ENCODE measurements around the gene AGPAT4. TPM values are rescaled to one million over a fixed set of nuclear protein-coding genes. Genes with fewer than 3 reads are reported as not detected.

AGPAT4 gene
- total RNA-seq, 4 donors from 2014 or later: 0.53 to 11.6 (median 3.3) TPM

DNA sequence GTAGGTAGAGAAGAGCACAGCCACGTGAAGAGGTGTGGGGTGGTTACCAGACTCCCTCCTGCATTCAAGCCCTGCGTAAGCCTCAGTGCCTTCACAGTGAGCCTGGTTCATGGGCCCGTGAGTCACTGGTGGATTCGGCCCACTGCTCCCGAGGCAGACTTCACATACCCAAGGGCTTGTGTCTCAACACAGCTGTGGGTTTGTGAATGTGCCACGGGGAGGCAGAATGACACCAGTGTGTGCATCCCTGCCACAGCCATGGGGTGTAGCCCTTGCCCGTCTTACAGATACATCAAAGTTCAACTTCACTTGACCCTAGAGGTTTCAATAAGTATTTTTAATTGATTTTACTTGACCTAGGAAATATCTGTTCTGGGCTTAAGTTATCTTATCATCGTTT lies 173.8 kb downstream of the AGPAT4 start:
- Histone ChIP-seq H3K4me3 (no peak overlapping the region), H3K27me3 (no peaks in the 10 kb centered on the region), H3K27ac (no peak overlapping the region), H3K9me3 (no peaks in the 10 kb centered on the region), H3K4me1 (no peaks in the 10 kb centered on the region), H3K36me3 (peaks cover 0 to 69% (median 0%) of the 10 kb centered on the region in 3 donors)
- no peak for TF ChIP-seq POLR2A (IDR thresholded peaks at IDR 0.05)
- no peak for TF ChIP-seq CTCF (IDR thresholded peaks at IDR 0.05)
- no peak for DNase-seq

DNA sequence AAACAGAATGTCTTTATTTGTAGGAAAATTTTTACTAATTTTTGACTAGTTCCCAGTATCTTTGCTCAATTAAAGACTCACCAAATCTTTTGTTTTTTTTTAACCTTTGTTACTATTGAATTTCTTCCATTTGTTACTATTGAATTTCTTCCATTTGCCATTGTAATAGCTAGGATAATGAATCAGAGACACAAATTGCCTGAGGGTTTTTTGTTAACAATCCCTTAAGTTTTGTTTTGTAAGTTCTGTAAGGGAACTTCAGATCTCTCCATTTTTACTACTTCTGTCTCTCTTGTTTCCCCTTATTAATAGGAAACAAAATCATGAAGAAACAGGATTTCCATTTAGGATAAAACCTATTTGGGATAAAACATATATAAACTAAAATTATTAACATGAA lies 177.9 kb downstream of the AGPAT4 start:
- Histone ChIP-seq H3K27me3 (no peaks in the 10 kb centered on the region), H3K4me3 (no peak overlapping the region), H3K27ac (no peak overlapping the region), H3K9me3 (no peaks in the 10 kb centered on the region), H3K4me1 (no peaks in the 10 kb centered on the region), H3K36me3 (peaks cover 0 to 81% (median 0%) of the 10 kb centered on the region in 3 donors)
- DNase-seq: no peak
- TF ChIP-seq CTCF (IDR thresholded peaks at IDR 0.05) (no peak), POLR2A (IDR thresholded peaks at IDR 0.05) (no peak)

GRCh38 chr6:161094955-161095354 lies 178.9 kb downstream of the AGPAT4 start:
- H3K27me3 ChIP-seq: no peaks in the 10 kb centered on the region
- no peak overlapping the region for H3K4me3 ChIP-seq
- no peaks in the 10 kb centered on the region for H3K4me1 ChIP-seq
- H3K9me3 ChIP-seq: no peaks in the 10 kb centered on the region
- TF ChIP-seq CTCF (IDR thresholded peaks at IDR 0.05) (no peak), POLR2A (IDR thresholded peaks at IDR 0.05) (no peak)
- H3K27ac ChIP-seq: no peak overlapping the region
- no peak for DNase-seq
- peaks cover 0 to 85% (median 0%) of the 10 kb centered on the region in 3 donors for H3K36me3 ChIP-seq

DNA sequence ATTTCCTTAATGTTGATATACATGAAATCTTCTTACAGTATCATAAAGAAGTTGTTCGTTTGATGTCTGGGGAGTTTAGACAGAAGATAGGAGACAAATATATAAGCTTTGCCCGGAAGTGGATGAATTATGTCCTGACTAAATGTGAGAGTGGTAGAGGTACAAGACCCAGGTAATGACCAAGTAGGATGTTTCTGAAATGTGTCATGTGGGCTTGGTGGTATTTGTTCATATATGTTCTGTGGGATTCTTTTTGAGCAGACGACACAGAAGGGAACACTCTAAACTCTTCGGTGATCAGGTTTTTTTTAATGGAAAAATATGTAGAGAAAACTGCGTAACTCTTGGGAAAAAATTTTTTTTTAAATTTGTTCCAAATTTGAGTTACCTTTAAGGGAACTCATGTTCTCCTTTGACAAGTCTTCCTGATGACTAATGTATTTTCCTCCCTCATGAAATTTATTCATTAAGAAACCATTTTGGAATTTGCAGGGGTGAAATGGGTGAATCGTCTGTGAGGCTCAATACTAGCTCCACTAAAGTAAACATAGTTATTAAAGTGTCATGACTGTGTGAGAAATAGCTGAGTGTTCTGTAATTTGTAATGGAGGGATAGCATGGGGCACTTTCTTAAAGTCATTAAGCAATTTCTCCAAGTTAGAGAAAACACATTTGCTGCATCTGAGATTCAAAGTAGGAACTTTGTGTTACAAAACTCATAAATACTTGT lies 181.7 kb downstream of the AGPAT4 start:
- no peaks in the 10 kb centered on the region for H3K4me1 ChIP-seq

DNA sequence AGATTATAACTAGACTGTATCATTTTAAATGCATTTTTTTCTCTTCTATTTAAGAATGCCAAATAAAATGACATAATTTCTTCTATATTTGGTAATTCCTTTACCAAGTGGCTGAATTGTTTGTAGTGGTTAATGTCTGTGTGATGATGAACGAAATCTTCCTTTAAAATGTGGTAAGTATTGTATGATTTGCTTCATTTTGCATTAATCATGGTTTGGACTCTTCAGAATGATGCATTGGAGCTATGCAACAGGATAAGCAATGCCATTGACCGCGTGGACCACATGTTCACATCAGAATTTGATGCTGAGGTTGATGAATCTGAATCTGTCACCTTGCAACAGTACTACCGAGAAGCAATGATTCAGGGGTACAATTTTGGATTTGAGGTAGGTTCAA lies 182.7 kb downstream of the AGPAT4 start:
- H3K36me3 ChIP-seq: peaks cover 0 to 86% (median 0%) of the 10 kb centered on the region in 3 donors
- no peaks in the 10 kb centered on the region for H3K9me3 ChIP-seq
- no peaks in the 10 kb centered on the region for H3K27me3 ChIP-seq
- TF ChIP-seq POLR2A (IDR thresholded peaks at IDR 0.05) (no peak), CTCF (IDR thresholded peaks at IDR 0.05) (no peak)
- no peak overlapping the region for H3K27ac ChIP-seq
- no peaks in the 10 kb centered on the region for H3K4me1 ChIP-seq
- DNase-seq: no peak
- H3K4me3 ChIP-seq: no peak overlapping the region

More for the DNA sequence above, 181.7 kb downstream of the AGPAT4 start:
- no peaks in the 10 kb centered on the region for H3K9me3 ChIP-seq
- DNase-seq: no peak
- no peak overlapping the region for H3K4me3 ChIP-seq
- TF ChIP-seq POLR2A (IDR thresholded peaks at IDR 0.05) (no peak), CTCF (IDR thresholded peaks at IDR 0.05) (no peak)
- no peak overlapping the region for H3K27ac ChIP-seq
- H3K27me3 ChIP-seq: no peaks in the 10 kb centered on the region
- H3K36me3 ChIP-seq: peaks cover 0 to 86% (median 0%) of the 10 kb centered on the region in 3 donors
